Measurements from ENCODE around the gene RAB37.

Gene RAB37

GRCh38 chr17:74782571-74782970 is 45.5 kb downstream of the RAB37 start:
- DNase-seq = no peak

GRCh38 chr17:74784125-74784810 is 47.2 kb downstream of the RAB37 start:
- DNase-seq = no peak

- no peak for DNase-seq
Observed at GRCh38 chr17:74785096-74785980, 48.3 kb downstream of the RAB37 start.

- no peak for DNase-seq
Observed at GRCh38 chr17:74785981-74786360, 48.9 kb downstream of the RAB37 start.

GRCh38 chr17:74786431-74787055 is 49.5 kb downstream of the RAB37 start:
- DNase-seq = no peak

GRCh38 chr17:74790161-74791058 is 53.4 kb downstream of the RAB37 start:
- peak; percentile 1 for DNase-seq

- DNase-seq = no peak
Observed at GRCh38 chr17:74792586-74793105, 55.6 kb downstream of the RAB37 start.

- DNase-seq = no peak
Observed at GRCh38 chr17:74795327-74796020, 58.4 kb downstream of the RAB37 start.

GRCh38 chr17:74796211-74796610 is 59.2 kb downstream of the RAB37 start:
- no peak for DNase-seq

- no peak for DNase-seq
Observed at GRCh38 chr17:74796866-74797265, 59.8 kb downstream of the RAB37 start.

All from OCI-M1 (cell line).